Caki2 (cell line): Measurements from ENCODE around the gene DDI2. TPM values are rescaled to one million over a fixed set of nuclear protein-coding genes. Genes with fewer than 3 reads are reported as not detected.

Experiments
- DNase-seq: peaks from one replicate; pipeline ENCODE4 v3.0.0-alpha.2; 2015; ENCODE audit warnings: low read depth
- in situ Hi-C: cut with HindIII; loops from 2 replicates; pipeline ENCODE4 v1.10.0; 2016; ENCODE audit warnings: low sequenced_read_pairs, low pct_unique_long_range_greater_than_20kb, mixed read lengths
- total RNA-seq: library from RNA; depleted of rRNA; stranded (reverse); fragments of >200 nt; shearing (Covaris generic); gene quantifications from 2 replicates; pipeline ENCODE4 v1.2.3, GENCODE V29; 2014; ENCODE audit warnings: low replicate concordance; rRNA removed

The DDI2 gene
- total RNA-seq, 1 experiment from 2014 or later, result 4.3 TPM

DNA sequence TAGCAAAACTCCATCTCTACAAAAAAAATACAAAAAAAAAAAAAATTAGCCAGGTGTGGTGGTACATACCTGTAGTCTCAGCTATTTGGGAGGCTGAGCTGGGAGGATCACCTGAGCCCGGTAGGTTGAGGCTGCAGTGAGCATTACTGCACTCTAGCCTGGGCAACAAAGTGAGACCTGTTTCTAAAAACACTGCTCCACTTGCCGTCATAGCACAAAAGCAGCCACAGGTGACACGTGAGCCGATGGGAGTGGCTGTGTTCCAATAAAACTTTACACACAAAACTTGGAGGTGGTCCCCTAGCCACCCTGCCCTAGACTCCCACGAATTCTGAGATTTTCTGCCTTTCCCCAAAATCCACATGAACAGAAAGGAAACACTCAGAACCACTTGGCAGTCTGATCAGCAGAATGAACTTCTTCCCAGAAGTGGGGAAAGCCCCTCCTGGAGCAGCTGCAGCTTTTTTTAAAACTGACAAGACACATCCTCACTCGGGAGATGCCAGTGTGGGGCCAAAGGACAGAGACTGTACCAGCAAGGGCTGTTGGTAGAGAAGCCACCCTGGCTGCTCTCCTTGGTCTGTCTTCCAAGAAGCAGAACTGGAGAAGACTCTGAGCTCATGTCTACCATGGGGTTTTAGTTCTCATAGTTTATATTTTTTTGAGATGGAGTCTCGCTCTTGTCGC, 90.1 kb downstream of the DDI2 start:
- in situ Hi-C loops, result no loop called here
- DNase-seq, result no peak

- DNase-seq, result no peak
- in situ Hi-C loops, result no loop called here
Observed at GRCh38 chr1:15708486-15709137, 91.4 kb downstream of the DDI2 start.

- in situ Hi-C loops, result no loop called here
- no peak for DNase-seq
Observed at GRCh38 chr1:15709226-15709625, 92.0 kb downstream of the DDI2 start.

DNA sequence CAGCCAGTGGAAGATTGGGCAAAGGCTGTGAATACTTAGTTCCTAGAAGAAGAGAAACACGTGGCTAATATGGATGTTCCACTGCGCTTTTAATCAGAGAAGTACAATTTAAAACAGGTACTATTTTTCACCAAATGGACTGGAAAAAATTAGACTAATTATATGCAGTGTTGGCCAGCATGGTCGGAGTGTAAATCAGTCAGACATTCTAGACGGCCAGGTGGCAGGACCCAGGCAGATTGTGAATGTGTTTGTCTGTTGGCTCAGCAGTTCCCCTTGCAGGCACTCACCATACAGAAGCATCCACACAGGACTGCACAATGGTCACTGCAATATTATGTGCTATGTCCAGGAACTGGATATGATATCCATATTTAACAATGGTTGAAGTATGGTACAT, 94.9 kb downstream of the DDI2 start:
- DNase-seq, result no peak
- in situ Hi-C loops, result no loop called here

- in situ Hi-C loops, result no loop called here
- no peak for DNase-seq
Observed at GRCh38 chr1:15714406-15715136, 97.3 kb downstream of the DDI2 start.

GRCh38 chr1:15717418-15718125, 100.3 kb downstream of the DDI2 start:
- DNase-seq, result no peak
- in situ Hi-C loops, result no loop called here

- DNase-seq, result no peak
- in situ Hi-C loops, result no loop called here
Observed at GRCh38 chr1:15718199-15718601, 100.9 kb downstream of the DDI2 start.

Other genes with a start within 250 kb of the DDI2 start
- 70.7 and 81.3 TPM in 2 replicates for gene EFHD2, start 207.6 kb upstream of the DDI2 start, total RNA-seq
- gene CTRC, start 179.0 kb upstream of the DDI2 start, total RNA-seq, result not detected in 2 replicates
- gene CELA2A, start 160.7 kb upstream of the DDI2 start, total RNA-seq, result not detected in 2 replicates
- gene CELA2B, start 141.4 kb upstream of the DDI2 start, total RNA-seq, result not detected in 2 replicates
- gene CASP9, start 93.2 kb upstream of the DDI2 start, total RNA-seq, result 31.0 and 36.5 TPM in 2 replicates
- 4.5 and 6.8 TPM in 2 replicates for gene DNAJC16, start 90.6 kb upstream of the DDI2 start, total RNA-seq
- gene AGMAT, start 32.4 kb upstream of the DDI2 start, total RNA-seq, result 0.09 and 0.10 TPM in 2 replicates
- gene PLEKHM2, start 66.9 kb downstream of the DDI2 start, total RNA-seq, result 39.8 and 53.5 TPM in 2 replicates
- 0.07 and 1.0 TPM in 2 replicates for gene SLC25A34, start 118.8 kb downstream of the DDI2 start, total RNA-seq
- not detected in 2 replicates for gene TMEM82, start 125.0 kb downstream of the DDI2 start, total RNA-seq
- 7.0 and 9.3 TPM in 2 replicates for gene FBLIM1, start 141.3 kb downstream of the DDI2 start, total RNA-seq
- gene UQCRHL, start 190.2 kb downstream of the DDI2 start, total RNA-seq, result 4.0 and 5.1 TPM in 2 replicates
- gene SPEN, start 230.2 kb downstream of the DDI2 start, total RNA-seq, result 6.9 and 9.3 TPM in 2 replicates